Measurements from ENCODE around the gene BPI.

- TF ChIP-seq, protein P1, sequence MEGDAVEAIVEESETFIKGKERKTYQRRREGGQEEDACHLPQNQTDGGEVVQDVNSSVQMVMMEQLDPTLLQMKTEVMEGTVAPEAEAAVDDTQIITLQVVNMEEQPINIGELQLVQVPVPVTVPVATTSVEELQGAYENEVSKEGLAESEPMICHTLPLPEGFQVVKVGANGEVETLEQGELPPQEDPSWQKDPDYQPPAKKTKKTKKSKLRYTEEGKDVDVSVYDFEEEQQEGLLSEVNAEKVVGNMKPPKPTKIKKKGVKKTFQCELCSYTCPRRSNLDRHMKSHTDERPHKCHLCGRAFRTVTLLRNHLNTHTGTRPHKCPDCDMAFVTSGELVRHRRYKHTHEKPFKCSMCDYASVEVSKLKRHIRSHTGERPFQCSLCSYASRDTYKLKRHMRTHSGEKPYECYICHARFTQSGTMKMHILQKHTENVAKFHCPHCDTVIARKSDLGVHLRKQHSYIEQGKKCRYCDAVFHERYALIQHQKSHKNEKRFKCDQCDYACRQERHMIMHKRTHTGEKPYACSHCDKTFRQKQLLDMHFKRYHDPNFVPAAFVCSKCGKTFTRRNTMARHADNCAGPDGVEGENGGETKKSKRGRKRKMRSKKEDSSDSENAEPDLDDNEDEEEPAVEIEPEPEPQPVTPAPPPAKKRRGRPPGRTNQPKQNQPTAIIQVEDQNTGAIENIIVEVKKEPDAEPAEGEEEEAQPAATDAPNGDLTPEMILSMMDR (conservative IDR thresholded peaks at IDR 0.05; ENCODE audit: low read length), result no peak
- no peak for TF ChIP-seq EZH2phosphoT487 (IDR thresholded peaks at IDR 0.05; ENCODE audit: borderline replicate concordance, low read depth, low read length)
Observed at GRCh38 chr20:38303908-38304379, at the start of gene BPI.

Data from OCI-LY7 (cell line).